Measurements from ENCODE around the gene EFL1. TPM values are rescaled to one million over a fixed set of nuclear protein-coding genes. Genes with fewer than 3 reads are reported as not detected.

EFL1 gene
- polyA plus RNA-seq, 3 donors, result 19.3 to 22.4 (median 22.0) TPM

GRCh38 chr15:82177291-82178010 is 85.1 kb downstream of the EFL1 start:
- no peak for DNase-seq (ENCODE audit: extremely low read depth in 1 of 11, low read depth in 9 of 11, low spot score in 4 of 11)

GRCh38 chr15:82176542-82176941 is 86.0 kb downstream of the EFL1 start:
- no peak for DNase-seq (ENCODE audit: extremely low read depth in 1 of 11, low read depth in 9 of 11, low spot score in 4 of 11)

DNA sequence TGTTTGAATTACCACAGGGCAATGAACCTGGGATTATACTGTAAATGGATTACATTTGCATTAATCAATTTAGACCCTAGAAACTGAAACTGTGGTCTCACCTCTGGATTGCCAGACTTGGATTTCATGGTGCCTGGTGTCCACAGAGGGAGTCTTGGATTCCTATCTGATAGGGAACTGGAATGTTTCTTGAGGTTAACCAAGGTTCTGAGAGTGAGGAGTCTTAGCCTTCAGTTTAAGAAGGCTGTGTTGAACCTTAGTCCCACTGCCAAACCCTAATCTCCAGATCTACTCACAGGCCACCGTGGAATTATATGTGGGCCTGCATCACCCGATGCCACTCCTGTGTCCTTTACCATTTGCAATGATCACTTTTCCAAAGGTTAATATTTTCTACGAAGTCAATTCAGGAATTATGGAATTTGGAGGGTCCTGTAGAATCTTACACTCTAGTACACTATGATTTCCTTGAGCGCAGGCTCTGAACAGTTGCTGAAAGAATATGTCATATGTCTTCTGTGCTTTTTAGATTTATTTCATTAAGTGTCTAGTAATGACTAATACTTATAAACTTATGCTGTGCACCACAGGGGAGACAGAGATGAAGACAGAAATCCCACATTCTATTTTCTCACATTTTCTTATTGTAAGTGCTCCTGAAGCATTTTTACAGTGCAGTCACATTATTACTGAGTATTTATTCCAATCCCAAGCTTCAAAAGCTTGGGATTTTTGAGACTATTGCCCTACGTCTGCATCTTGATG is 87.9 kb downstream of the EFL1 start:
- DNase-seq (ENCODE audit: extremely low read depth in 1 of 11, low read depth in 9 of 11, low spot score in 4 of 11), result no peak

- DNase-seq (ENCODE audit: extremely low read depth in 1 of 11, low read depth in 9 of 11, low spot score in 4 of 11), result no peak
These were observed 89.4 kb downstream of the EFL1 start for GRCh38 chr15:82173108-82173507.

DNA sequence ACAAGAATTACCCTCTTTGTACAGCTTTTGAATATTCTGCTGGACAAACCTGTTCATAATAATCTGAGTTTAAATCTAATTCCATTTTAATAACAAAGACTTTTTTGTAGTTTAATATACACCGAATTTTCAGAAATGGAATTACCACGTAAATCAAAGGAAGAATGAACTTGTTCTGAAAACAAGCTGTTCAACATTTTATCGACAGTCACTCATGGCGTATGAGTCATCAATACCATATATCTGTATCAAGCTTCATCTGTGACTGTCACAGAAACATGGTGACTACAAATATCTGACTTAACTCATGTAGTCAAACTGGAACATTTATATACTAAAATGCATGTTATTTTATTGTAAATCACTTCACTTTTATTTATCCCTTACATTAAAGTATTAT is 90.0 kb downstream of the EFL1 start:
- DNase-seq (ENCODE audit: extremely low read depth in 1 of 11, low read depth in 9 of 11, low spot score in 4 of 11), result no peak

DNA sequence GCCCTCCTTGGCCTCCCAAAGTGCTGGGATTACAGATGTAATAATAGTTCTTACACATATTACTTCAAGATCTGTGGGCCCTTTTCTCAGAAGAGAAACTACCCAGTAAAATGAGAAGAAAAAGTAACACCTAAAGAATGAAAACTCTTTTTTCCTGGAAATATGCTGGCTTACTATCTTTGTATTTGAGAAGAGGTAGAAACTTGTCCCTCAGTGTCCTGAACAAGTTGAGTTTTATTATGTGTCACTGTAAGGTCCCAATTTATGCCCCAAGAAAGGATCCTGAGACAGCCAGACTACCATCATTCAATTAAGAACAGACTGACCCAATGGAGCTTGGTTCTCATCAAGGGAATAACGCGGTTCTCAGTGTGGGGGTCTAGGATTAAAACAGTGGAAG is 93.8 kb downstream of the EFL1 start:
- no peak for DNase-seq (ENCODE audit: extremely low read depth in 1 of 11, low read depth in 9 of 11, low spot score in 4 of 11)

- DNase-seq (ENCODE audit: extremely low read depth in 1 of 11, low read depth in 9 of 11, low spot score in 4 of 11), result no peak
These were observed 94.2 kb downstream of the EFL1 start for GRCh38 chr15:82168296-82168695.

GRCh38 chr15:82165948-82166376 is 96.6 kb downstream of the EFL1 start:
- no peak for DNase-seq (ENCODE audit: extremely low read depth in 1 of 11, low read depth in 9 of 11, low spot score in 4 of 11)

DNA sequence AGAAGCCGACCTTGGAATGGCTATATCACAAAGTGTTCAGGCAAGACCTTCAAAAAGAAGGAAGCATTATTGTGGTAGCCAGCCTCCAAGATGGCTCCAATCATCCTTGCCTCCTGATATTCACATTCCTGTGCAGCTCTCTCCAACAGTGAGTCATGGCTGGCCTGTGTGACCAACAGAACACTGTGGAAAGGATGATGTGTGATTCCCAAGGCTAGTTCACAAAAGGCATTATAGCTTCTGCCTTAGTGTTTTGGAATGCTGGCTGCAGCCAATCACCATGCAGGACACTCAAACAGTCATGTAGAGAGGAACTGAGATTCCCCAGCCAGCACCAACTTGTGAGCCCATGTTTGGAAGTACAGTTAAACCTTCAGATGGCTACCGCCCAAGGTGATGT is 102.6 kb downstream of the EFL1 start:
- no peak for DNase-seq (ENCODE audit: extremely low read depth in 1 of 11, low read depth in 9 of 11, low spot score in 4 of 11)

- no peak for DNase-seq (ENCODE audit: extremely low read depth in 1 of 11, low read depth in 9 of 11, low spot score in 4 of 11)
These were observed 103.7 kb downstream of the EFL1 start for GRCh38 chr15:82158811-82159210.

DNA sequence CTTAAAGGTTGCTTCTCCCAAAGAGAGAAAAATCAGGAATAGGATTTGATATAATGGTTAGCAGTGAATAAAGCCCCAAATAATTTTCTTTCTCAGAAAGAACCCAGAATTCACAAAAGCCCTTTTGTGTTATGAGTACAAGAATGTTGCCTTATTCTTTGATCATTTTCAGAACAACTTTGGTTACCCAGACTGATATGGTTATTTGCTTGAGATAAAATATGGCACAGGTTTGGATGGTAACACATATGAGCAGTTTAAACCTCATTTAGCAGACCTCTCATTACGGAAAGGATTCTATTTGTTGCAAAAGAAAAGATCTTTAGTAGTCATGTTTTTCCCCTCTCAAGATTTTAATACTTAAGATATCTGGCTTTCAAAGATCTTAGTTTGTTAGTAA is 111.9 kb downstream of the EFL1 start:
- no peak for DNase-seq (ENCODE audit: extremely low read depth in 1 of 11, low read depth in 9 of 11, low spot score in 4 of 11)

DNA sequence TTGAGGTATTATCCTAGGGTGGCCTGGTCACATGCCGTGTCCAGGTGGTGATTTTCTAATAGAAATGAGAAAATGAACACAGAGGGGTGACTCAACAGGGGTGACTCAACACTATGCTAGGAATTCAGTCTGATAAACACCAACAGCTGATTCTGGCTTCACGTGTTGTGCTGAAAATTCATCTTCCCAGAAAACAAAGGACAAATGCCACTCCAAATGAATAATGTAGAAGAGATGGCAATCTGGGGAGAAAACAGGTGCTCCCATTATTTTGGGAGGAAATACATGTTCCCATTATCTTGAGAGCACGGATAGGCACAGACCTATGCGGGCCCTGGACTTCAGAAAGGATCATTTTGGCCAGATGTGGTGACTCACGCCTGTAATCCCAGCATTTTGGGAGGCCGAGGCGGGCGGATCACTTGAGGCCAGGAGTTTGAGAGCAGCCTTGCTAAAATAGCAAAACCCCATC is 115.5 kb downstream of the EFL1 start:
- DNase-seq (ENCODE audit: extremely low read depth in 1 of 11, low read depth in 9 of 11, low spot score in 4 of 11), result no peak

DNA sequence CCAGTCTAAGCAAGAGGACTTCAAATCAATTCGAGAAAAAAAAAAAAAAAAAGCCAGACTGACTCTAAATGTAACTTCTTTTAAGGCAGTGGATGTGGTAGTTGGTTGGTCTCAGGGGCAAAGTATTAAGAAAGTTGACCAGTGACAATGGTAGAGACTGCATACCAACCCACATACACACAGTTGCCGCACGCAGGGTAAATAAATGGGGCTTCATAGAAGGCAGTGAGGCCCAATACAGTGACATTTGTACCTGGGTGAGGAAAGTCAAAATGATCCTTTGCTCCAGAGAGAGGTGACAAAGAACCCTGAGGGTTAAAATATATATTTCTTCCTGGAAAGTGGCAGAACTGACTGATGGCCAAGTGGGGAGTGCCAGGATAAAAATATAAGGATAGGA is 116.0 kb downstream of the EFL1 start:
- no peak for DNase-seq (ENCODE audit: extremely low read depth in 1 of 11, low read depth in 9 of 11, low spot score in 4 of 11)

DNA sequence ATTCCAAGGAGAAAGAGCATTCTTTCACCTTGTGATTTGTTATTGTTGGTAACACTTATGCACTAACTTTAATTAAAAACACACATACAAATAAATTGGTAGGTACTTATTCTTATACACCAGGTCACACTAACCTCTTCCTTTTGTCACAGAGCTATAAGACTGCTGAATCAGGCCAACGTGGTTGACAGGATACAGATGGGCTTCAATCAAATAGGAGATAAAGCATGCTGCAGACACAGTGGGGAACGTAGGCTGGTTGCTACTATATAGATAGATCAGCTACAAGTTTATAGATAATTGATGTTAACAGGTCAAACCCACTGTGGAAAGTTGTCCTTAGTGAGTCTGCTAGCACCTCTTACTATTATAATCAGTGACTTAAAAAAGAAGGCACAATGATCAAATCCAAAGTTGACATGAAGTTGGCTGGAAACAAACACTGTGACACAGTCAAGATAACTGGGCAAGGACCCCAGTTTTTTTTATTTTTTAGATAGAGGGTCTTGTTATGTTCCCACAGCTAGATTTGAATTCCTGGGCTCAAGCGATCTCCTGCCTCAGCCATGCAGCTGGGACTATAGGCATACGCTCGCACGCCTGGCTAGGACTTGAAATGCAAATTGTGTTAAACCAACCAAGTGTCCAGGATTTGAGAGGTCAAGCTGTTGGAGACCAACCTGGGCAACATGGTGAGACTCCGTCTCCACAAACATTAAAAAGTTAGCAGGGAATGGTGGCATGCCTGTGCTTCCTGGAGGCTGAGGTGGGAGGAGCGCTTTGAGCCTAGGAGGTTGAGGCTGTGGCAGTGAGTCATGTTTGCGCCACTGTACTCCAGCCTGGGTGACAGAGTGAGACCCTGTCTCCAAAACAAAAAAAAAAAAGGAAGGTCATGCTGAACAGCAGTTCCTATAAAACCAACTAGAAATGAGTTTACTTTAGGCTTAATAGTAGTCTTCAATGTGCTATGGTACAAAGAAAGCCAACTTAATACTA is 118.8 kb downstream of the EFL1 start:
- no peak for DNase-seq (ENCODE audit: extremely low read depth in 1 of 11, low read depth in 9 of 11, low spot score in 4 of 11)

- DNase-seq (ENCODE audit: extremely low read depth in 1 of 11, low read depth in 9 of 11, low spot score in 4 of 11), result peak in 3 of 11 donors; percentile 20 to 34 (median 29)
These were observed 121.6 kb downstream of the EFL1 start for GRCh38 chr15:82140886-82141285.

GRCh38 chr15:82139823-82140268 is 122.7 kb downstream of the EFL1 start:
- DNase-seq (ENCODE audit: extremely low read depth in 1 of 11, low read depth in 9 of 11, low spot score in 4 of 11), result peak in 5 of 11 donors; percentile 28 to 65 (median 39)

DNA sequence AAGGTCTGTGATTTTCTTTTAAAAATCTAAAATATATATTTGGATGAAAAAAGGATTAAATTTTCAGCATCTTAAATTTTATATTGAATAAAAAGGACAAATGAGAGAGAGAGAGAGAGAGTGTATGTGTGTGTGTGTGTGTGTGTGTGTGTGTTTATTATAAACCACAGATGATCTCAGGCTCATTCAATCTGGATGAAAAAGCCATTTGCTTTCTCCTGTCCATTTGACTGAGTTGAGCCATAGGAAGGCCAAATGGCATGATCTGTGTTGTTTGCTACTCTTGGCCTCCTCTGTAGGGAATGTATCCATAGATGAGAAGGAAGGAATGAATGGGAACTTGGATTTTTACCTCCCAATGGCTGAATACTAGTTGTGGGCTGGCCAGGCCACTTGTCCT is 124.2 kb downstream of the EFL1 start:
- DNase-seq (ENCODE audit: extremely low read depth in 1 of 11, low read depth in 9 of 11, low spot score in 4 of 11), result no peak

- DNase-seq (ENCODE audit: extremely low read depth in 1 of 11, low read depth in 9 of 11, low spot score in 4 of 11), result no peak
These were observed 125.3 kb downstream of the EFL1 start for GRCh38 chr15:82137261-82137660.

DNA sequence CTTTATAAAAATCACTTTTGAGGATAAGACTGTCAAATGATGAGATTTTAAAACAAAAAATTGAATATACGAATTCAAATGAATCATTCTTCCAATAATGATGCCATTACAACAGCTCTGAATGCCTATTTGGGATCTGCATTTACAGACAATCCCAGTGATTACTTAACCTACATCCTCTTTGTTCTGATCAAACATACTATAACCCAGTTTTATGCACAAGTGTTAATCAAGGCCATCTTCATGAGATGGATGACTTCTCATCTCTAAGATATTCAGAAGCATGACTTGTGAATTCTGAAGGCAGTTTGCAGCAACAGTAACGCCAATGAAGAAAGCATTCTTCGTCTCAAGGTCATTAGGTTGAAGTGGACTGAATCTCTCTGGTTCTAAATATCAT is 126.4 kb downstream of the EFL1 start:
- no peak for DNase-seq (ENCODE audit: extremely low read depth in 1 of 11, low read depth in 9 of 11, low spot score in 4 of 11)

Measured in renal cortex interstitium (tissue), 11 donors.